Pancreas (tissue), 10 donors: Measurements from ENCODE around the gene NR2E3. TPM values are rescaled to one million over a fixed set of nuclear protein-coding genes. Genes with fewer than 3 reads are reported as not detected.
"Not testable (repeated sequence)": the region's sequence is repeated elsewhere in the genome, so short reads cannot be mapped to it uniquely, and the experiment has no call there.

Experiments
- ATAC-seq, 4 donors: fragments of 200-7000 bp; cut with Tn5 transposase; one replicate each; pipeline versions ENCODE4 v1.8.0 to v1.9.1; 2020; ENCODE audit warnings: mild to moderate bottlenecking in 4 of 4, moderate library complexity in 4 of 4
- DNase-seq, 6 donors: peaks; one replicate each; pipeline ENCODE4 v3.0.0-alpha.2; 2020
- FAIRE-seq: peaks from 2 replicates; lab custom pipeline; 2012; peaks lifted over from hg19 to GRCh38; lab: Jason Lieb, UNC
- H3K27ac ChIP-seq, 4 donors: fragments of 200-600 bp; sonication (generic); 1 replicate in 3 of 4; 2 replicates in 1 of 4; pipeline versions ENCODE4 v1.5.0 to v1.8.0; 2020
- H3K27me3 ChIP-seq, 4 donors: fragments of 200-600 bp; one replicate each; pipeline ENCODE4 v1.8.0; 2021
- H3K36me3 ChIP-seq, 3 donors: fragments of 200-600 bp; sonication (generic) in 1 of 3; one replicate each; pipeline versions ENCODE4 v1.5.0 to v1.8.0; 2020 to 2021
- H3K4me1 ChIP-seq, 3 donors: fragments of 200-600 bp; one replicate each; pipeline ENCODE4 v1.8.0; 2021
- H3K4me3 ChIP-seq, 4 donors: fragments of 200-600 bp; sonication (generic) in 2 of 4; one replicate each; pipeline versions ENCODE4 v1.5.0 to v1.8.0; 2020 to 2021
- H3K9me3 ChIP-seq, 4 donors: fragments of 200-600 bp; one replicate each; pipeline ENCODE4 v1.8.0; 2021
- WGBS, 2 donors: extraction: QIAGEN DNeasy Blood & Tissue Kit; methylation state at CpG; one replicate each; pipeline ENCODE4 v1.1.7; 2013; 5-methylcytosine and 5-hydroxymethylcytosine counted together
- intact Hi-C, 3 donors: fragments of 100-400 bp; cut with DNase I; formaldehyde crosslinking; loops; one replicate each; pipeline versions ENCODE4 v1.11.1 to v1.14.2; 2022
- polyA plus RNA-seq, 2 donors: library from polyadenylated mRNA; stranded (reverse); fragments of 200-250 nt; gene quantifications; one replicate each; pipeline ENCODE4 v1.2.3, GENCODE V29; 2013
- total RNA-seq, 6 donors: library from RNA; stranded (reverse); fragmentation: NEBNext Ultra II Directional in 4 of 6; extraction: Animal tissue kit (Norgen Biotek cat#: 25700) in 4 of 6; gene quantifications; one replicate each; pipeline versions ENCODE4 v1.2.1 to v1.2.4, GENCODE V29; 2021 to 2023
- TF ChIP-seq, protein P1 (sequence below), 4 donors: fragments of 200-600 bp; sonication (generic) in 3 of 4; IDR thresholded peaks; one replicate each; pipeline versions ENCODE4 v1.5.0 to v1.8.0; 2021; ENCODE audit warnings: antibody characterized with exemption in 4 of 4
- donor health status: healthy with polysubstance abuse.
- donor health status: DM: no; HTN: no; CAD: no; lungs with moderate emphysema.
- donor health status: DM: no; HTN: no; CAD: no.
- donor health status: control.
- donor health status: control.
- donor health status: Bipolar disorder and iron deficiency.
- donor health status: DM: yes; HTN: yes; CAD: no.
- donor health status: DM: no; HTN: no; CAD: no.
- donor health status: DM: no; HTN: no; CAD: no.
- donor health status: DM: yes; HTN: yes; CAD: no.

Gene NR2E3
- total and polyA plus RNA-seq, 8 donors: 0.19 to 0.80 (median 0.41) TPM; not detected in 1

- Histone ChIP-seq H3K9me3 (no peaks in the 10 kb centered on the region), H3K27me3 (no peaks in the 10 kb centered on the region), H3K4me3 (no peak overlapping the region), H3K27ac (no peak overlapping the region), H3K36me3 (peaks cover 0 to 9% (median 0%) of the 10 kb centered on the region in 3 donors), H3K4me1 (no peaks in the 10 kb centered on the region)
- DNase-seq (no peak), FAIRE-seq (no peak), ATAC-seq (no peak)
- WGBS, 2 donors: 90 to 91% methylated on average over 2 of the region's 2 CpGs
- TF ChIP-seq, protein P1, sequence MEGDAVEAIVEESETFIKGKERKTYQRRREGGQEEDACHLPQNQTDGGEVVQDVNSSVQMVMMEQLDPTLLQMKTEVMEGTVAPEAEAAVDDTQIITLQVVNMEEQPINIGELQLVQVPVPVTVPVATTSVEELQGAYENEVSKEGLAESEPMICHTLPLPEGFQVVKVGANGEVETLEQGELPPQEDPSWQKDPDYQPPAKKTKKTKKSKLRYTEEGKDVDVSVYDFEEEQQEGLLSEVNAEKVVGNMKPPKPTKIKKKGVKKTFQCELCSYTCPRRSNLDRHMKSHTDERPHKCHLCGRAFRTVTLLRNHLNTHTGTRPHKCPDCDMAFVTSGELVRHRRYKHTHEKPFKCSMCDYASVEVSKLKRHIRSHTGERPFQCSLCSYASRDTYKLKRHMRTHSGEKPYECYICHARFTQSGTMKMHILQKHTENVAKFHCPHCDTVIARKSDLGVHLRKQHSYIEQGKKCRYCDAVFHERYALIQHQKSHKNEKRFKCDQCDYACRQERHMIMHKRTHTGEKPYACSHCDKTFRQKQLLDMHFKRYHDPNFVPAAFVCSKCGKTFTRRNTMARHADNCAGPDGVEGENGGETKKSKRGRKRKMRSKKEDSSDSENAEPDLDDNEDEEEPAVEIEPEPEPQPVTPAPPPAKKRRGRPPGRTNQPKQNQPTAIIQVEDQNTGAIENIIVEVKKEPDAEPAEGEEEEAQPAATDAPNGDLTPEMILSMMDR (IDR thresholded peaks at IDR 0.05): no peak
- intact Hi-C loops: no loop called here
These were observed 34.6 kb downstream of the NR2E3 start for GRCh38 chr15:71844916-71845315.

GRCh38 chr15:71853543-71853942 is 43.2 kb downstream of the NR2E3 start:
- Histone ChIP-seq H3K36me3 (peaks cover 0 to 7% (median 0%) of the 10 kb centered on the region in 3 donors), H3K27ac (no peak overlapping the region), H3K9me3 (no peaks in the 10 kb centered on the region), H3K4me3 (no peak overlapping the region), H3K4me1 (no peaks in the 10 kb centered on the region), H3K27me3 (no peaks in the 10 kb centered on the region)
- intact Hi-C loops: no loop called here
- TF ChIP-seq, protein P1 (IDR thresholded peaks at IDR 0.05): no peak
- no peak for ATAC-seq
- no peak for DNase-seq
- WGBS, 2 donors: 93 to 95% methylated on average over 1 of the region's 1 CpG
- FAIRE-seq: no peak

GRCh38 chr15:71858232-71858631 is 47.9 kb downstream of the NR2E3 start:
- H3K4me1 ChIP-seq, H3K9me3 ChIP-seq, H3K4me3 ChIP-seq, H3K27ac ChIP-seq, DNase-seq, ATAC-seq, FAIRE-seq, H3K36me3 ChIP-seq, intact Hi-C loops, H3K27me3 ChIP-seq: not testable (repeated sequence)
- WGBS, 2 donors: 94 to 97% methylated on average over 4 of the region's 4 CpGs
